ENCODE data around the gene CYP2U1.
"Not testable (repeated sequence)": the region's sequence is repeated elsewhere in the genome, so short reads cannot be mapped to it uniquely, and the experiment has no call there.

Gene CYP2U1

GRCh38 chr4:107922486-107923473 is 8.6 kb upstream of the CYP2U1 start:
- no peak for DNase-seq

GRCh38 chr4:107925713-107926112 is 5.6 kb upstream of the CYP2U1 start:
- DNase-seq = not testable (repeated sequence)

GRCh38 chr4:107926875-107927274 is 4.5 kb upstream of the CYP2U1 start:
- DNase-seq = not testable (repeated sequence)

- no peak for DNase-seq
Observed at GRCh38 chr4:107931775-107932321, 499 bp downstream of the CYP2U1 start.

GRCh38 chr4:107935246-107935645 is 3.9 kb downstream of the CYP2U1 start:
- no peak for DNase-seq

GRCh38 chr4:107937040-107937439 is 5.7 kb downstream of the CYP2U1 start:
- DNase-seq = no peak

- no peak for DNase-seq
Observed at GRCh38 chr4:107939307-107939706, 8.0 kb downstream of the CYP2U1 start.

GRCh38 chr4:107945809-107946208 is 14.5 kb downstream of the CYP2U1 start:
- DNase-seq = no peak

GRCh38 chr4:107950746-107951540 is 19.6 kb downstream of the CYP2U1 start:
- no peak for DNase-seq

- DNase-seq = no peak
Observed at GRCh38 chr4:107951551-107951950, 20.2 kb downstream of the CYP2U1 start.

GRCh38 chr4:107956011-107956410 is 24.7 kb downstream of the CYP2U1 start:
- DNase-seq = no peak

GRCh38 chr4:107966903-107967302 is 35.6 kb downstream of the CYP2U1 start:
- no peak for DNase-seq

GRCh38 chr4:107967519-107967918 is 36.2 kb downstream of the CYP2U1 start:
- DNase-seq = not testable (repeated sequence)

- DNase-seq = not testable (repeated sequence)
Observed at GRCh38 chr4:107967921-107968320, 36.6 kb downstream of the CYP2U1 start.

- DNase-seq = no peak
Observed at GRCh38 chr4:107970063-107970798, 38.9 kb downstream of the CYP2U1 start.

- no peak for DNase-seq
Observed at GRCh38 chr4:107972605-107973004, 41.3 kb downstream of the CYP2U1 start.

- DNase-seq = no peak
Observed at GRCh38 chr4:107974523-107974922, 43.2 kb downstream of the CYP2U1 start.

- DNase-seq = no peak
Observed at GRCh38 chr4:107977482-107977881, 46.1 kb downstream of the CYP2U1 start.

- no peak for DNase-seq
Observed at GRCh38 chr4:107977966-107978705, 46.8 kb downstream of the CYP2U1 start.

GRCh38 chr4:107978716-107979451 is 47.5 kb downstream of the CYP2U1 start:
- DNase-seq = no peak
